DMS53 treated with DMSO at 0.1 percent for 48 hours (cell line): Measurements from ENCODE around the gene OMA1.
"Not testable (repeated sequence)": the region's sequence is repeated elsewhere in the genome, so short reads cannot be mapped to it uniquely, and the experiment has no call there.

Experiments used
- DNase-seq: peaks from one replicate; lab custom pipeline; 2025; ENCODE audit not compliant: unreplicated experiment; lab: John Stamatoyannopoulos, UW

The OMA1 gene

GRCh38 chr1:58574816-58575215 lies 28.3 kb upstream of the OMA1 start:
- no peak for DNase-seq

GRCh38 chr1:58573705-58574591 lies 27.4 kb upstream of the OMA1 start:
- DNase-seq: peak; percentile 52

GRCh38 chr1:58573138-58573537 lies 26.6 kb upstream of the OMA1 start:
- no peak for DNase-seq

DNA sequence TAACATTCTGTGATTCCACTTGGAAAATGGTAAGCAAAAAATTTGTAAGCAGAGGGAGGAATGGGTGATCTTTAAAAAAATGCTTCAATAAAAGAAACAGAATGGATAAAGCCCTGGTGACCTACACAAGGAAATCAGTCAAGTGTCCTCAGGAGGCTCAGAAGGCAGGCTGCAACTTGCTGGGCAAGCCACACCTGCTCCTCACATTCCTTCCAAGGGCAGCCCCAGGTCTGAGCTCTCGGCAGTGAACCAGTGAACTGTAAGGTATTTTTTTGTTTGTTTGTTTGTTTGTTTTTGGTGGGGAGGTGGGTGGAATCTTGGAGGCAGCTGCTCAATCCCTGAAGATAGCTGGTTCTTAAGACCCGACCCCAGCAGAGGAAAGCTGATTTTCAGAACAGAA lies 26.2 kb upstream of the OMA1 start:
- no peak for DNase-seq

DNA sequence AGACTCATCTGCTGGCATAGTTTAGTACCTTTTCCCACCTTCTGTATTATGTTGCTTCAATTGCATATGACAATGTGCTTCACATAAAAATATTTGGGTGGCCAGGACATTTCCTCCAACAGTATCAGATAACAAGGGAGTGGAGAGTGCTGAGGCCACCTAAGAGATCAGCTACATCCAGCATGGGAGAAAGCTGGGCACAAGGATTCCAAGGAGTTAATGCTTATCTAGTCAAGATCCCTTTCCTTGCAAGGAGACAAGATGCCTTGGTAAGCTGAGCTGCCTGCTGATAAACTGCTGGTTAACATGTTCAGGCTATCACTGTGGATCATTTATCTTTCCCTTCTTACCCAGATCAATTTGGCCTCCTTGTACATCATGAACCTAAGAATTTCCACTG lies 25.1 kb upstream of the OMA1 start:
- no peak for DNase-seq

GRCh38 chr1:58570817-58571216 lies 24.3 kb upstream of the OMA1 start:
- DNase-seq: no peak

- no peak for DNase-seq
Observed at GRCh38 chr1:58570094-58570493, 23.6 kb upstream of the OMA1 start.

- DNase-seq: no peak
Observed at GRCh38 chr1:58568911-58569310, 22.4 kb upstream of the OMA1 start.

DNA sequence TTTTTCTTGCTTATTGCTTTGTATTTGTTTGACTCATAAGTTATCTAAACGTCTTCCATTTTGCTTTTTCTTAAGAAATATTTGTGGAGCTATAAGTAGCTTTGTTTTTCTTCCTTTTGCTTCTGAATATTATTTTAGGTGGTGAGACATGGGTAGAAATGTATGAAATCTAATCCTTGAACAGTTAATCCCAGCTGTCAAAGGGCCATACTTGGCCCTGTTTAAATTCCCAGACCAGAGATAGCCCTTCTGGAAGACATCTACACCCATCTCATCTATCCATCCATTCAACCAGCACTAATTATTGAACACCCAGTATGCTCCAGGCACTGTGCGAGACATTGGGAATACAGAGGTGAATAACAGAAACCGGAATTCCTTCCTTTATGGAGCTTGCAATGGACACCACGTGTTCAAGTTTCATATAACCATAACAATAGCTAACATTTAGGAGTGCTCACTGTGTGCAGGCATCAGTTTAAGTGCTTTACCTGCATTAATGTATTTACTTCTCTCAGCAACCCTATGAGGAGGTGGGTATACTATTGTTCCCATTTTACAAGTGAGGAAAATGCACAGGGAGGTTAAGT lies 21.8 kb upstream of the OMA1 start:
- no peak for DNase-seq

- DNase-seq: no peak
Observed at GRCh38 chr1:58566339-58566738, 19.8 kb upstream of the OMA1 start.

DNA sequence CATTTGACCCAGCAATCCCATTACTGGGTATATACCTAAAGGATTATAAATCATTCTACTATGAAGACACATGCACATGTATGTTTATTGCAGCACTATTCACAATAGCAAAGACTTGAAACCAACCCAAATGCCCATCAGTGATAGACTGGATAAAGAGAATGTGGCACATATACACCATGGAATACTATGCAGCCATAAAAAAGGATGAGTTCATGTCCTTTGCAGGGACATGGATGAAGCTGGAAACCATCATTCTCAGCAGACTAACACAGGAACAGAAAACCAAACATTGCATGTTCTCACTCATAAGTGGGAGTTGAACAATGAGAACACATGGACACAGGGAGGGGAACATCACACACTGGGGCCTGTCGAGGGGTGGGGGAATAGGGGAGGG lies 17.2 kb upstream of the OMA1 start:
- DNase-seq: not testable (repeated sequence)

- no peak for DNase-seq
Observed at GRCh38 chr1:58561633-58562032, 15.1 kb upstream of the OMA1 start.

DNA sequence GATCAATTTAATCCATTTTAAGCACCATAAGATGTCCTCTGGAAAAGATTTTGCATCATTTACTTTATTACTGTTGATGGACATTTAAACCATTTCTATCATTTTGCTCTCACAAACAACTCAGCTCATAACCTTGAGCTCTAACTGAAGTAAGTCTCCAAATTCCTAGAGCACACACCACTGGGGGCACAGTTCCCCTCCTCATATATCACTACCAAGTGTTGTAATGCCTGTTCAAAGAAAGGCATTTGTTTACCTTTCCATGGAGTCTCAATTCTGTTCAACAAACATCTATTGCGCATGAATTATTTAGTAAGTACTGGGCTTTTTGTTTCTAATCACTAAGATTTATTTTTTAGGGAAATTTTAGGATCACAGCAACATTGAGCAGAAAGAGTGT lies 8.9 kb upstream of the OMA1 start:
- no peak for DNase-seq

DNA sequence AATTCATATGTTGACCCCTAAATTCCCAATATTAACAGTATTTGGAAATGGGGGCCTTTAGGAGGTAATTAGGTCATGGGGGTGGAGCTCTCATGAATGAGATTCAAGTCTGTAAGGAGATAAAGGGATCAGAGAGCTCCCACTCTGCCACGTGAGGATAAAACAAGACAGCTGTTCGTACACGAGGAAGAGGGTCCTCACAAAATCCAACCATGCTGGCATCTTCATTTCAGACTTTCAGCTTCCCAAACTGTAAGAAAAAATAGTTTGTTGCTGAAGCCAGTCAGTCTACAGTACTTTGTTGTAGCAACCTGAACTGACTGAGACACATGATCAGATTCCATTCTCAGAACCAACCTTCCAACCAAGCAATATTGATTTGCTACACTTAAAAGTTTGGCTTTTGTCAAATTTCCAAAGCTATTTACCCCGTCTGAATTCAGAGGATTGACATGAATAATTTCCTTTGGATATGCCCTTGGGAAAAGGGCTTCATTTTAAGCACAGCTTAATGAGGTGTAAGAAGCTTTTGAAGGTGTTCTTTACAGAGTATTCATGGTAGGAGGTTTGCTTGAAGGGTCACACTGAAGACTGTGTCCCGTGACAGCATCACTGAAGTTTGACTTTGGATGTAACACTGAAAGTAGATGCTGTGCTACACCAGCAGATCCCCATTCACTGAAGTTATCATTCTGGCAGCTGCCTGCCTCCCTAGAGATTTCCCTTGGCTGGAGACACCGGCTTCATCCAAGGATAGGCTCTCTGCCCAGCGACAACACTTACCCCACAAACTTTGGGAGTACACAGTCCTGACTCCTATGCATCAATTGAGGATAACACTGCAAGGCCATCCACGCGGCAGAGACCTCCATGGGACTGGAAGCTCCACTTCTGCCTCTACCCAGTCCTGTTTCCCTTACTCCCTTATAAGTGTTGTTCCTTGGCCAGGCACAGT lies 4.9 kb upstream of the OMA1 start:
- DNase-seq: no peak

DNA sequence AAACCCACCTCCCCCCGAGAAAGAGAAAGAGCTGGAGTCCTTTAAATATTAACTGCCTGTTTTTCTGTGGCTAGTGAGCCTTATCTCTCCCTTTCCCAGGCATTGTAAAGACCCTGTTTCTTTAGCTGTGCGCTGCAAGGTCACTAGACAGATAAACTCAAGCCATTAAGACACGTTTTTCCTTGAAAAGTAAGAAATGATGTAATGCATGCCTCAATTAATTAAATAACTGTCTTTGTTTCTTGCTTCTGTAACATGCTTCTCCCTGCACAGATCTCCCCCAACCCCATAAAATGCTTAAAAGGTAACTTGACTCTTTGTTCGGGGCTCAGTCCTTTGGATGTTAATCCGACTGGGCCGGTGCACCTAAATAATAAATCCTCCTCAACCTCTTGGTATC lies 2.8 kb upstream of the OMA1 start:
- DNase-seq: not testable (repeated sequence)

GRCh38 chr1:58548371-58548770 lies 1.8 kb upstream of the OMA1 start:
- no peak for DNase-seq

DNA sequence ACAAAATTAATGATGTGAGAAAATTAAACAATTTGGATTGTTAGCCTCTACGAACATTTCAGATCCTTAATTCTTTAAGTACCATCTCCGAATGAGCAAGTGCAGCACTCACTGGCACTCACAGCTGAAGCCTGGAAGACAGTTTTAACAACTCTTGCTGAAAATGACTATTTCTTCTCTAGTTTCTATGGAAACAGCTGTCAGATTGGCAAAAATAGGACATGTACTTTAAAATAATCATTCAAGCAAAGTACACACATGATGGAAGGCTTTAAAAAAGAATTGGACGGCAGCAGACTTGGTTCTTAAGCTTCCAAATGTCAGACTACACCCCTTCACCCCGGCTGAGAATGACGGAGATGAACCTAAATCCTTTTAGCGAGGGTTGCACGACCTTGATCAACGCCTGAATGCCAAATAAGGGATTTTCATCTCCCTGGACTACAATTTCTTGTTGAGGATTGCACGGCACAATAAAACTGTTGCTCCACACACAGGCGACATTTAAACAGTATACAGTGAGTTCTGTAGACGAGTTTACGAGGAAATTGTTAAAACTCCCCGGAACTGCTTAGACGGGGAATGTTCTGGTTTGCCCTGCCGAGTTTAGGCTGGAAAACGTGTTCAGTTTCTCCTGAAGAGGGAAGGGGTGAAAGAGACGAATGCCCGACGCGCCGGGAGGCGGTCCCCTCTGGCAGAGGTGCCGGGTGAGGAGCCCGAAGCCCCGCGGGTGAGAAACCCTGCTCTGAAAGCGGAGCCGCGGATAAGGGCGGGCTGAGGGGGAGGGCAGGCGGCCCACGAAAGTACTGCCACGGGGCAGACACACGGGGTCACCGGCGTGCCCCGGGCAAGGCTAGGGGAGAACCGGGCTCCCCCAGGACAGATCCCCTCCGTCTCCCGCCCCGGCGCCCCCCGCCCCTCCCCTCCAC lies 671 bp downstream of the OMA1 start:
- DNase-seq: peak; percentile 84

- DNase-seq: no peak
Observed at GRCh38 chr1:58543260-58543659, 3.3 kb downstream of the OMA1 start.

DNA sequence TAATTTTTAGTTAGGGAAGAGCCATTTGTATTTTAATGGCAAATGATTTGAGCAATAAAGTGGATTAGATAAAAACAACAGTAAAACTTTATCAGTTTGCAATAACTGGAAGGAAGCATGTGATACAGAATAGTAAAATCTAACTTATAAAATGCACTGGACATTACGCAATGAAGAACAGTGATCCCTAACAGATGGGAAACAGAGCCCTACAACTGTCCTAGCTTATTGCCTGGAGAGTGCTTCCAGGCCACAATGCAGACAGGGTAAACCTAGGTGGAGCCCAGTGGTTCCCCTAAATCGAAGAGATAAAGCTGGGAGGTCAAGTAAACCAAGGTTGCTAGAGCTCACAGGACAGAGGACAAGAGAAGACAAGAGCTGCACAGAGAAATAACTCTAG lies 7.0 kb downstream of the OMA1 start:
- no peak for DNase-seq

DNA sequence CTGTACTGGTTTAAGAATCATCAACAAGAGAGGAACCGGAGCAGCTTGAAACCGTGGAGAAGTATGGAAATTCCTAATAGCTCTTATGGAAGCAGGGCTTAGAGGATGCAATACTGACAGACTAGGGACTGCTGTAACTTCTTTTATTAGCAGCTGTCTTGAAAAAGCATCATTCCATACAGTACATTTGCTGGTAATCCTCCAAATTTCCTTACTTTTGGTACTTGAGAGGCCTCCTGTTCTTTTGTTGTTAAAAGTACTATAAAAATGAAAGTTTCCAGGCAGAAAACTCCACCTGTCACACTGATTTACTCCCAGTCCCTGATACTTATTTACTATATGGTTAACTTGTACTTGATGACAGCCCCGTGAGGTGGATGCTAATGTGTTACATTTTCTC lies 7.7 kb downstream of the OMA1 start:
- no peak for DNase-seq
